Keratinocyte (primary cell): ENCODE results near the gene RPP30. TPM values are rescaled to one million over a fixed set of nuclear protein-coding genes. Genes with fewer than 3 reads are reported as not detected.

Source experiments
- DNase-seq: peaks from one replicate; pipeline ENCODE4 v3.0.0-alpha.2; 2011; ENCODE audit warnings: low read depth, missing footprints, low spot score
- FAIRE-seq: peaks from 2 replicates; lab custom pipeline; 2011; peaks lifted over from hg19 to GRCh38; lab: Jason Lieb, UNC
- H2AFZ ChIP-seq: 2 replicates; pipeline ENCODE4 v1.6.0; 2012; ENCODE audit warnings: low read length, control low read depth, inconsistent platforms; ENCODE audit not compliant: control insufficient read depth
- H3K27ac ChIP-seq: 2 replicates; pipeline ENCODE4 v1.5.1; 2011; ENCODE audit warnings: low read length; ENCODE audit not compliant: control insufficient read depth, insufficient read depth
- H3K27me3 ChIP-seq: 3 replicates; pipeline ENCODE4 v1.6.0; 2011; ENCODE audit warnings: low read length; ENCODE audit not compliant: control insufficient read depth, insufficient read depth; ENCODE audit errors: extremely low read depth
- H3K36me3 ChIP-seq, 2 experiments: 2 replicates in 1 of 2; 3 replicates in 1 of 2; pipeline ENCODE4 v1.5.1; 2011; ENCODE audit warnings: low read length in 2 of 2, mild to moderate bottlenecking in 1 of 2; ENCODE audit not compliant: control insufficient read depth in 2 of 2, insufficient read depth in 2 of 2; ENCODE audit errors: extremely low read depth in 1 of 2
- H3K4me1 ChIP-seq: 3 replicates; pipeline ENCODE4 v1.5.1; 2011; ENCODE audit warnings: low read length; ENCODE audit not compliant: control insufficient read depth, insufficient read depth; ENCODE audit errors: extremely low read depth
- H3K4me2 ChIP-seq: 3 replicates; pipeline ENCODE4 v1.6.0; 2011; ENCODE audit warnings: low read depth, low read length; ENCODE audit not compliant: control insufficient read depth, insufficient read depth; ENCODE audit errors: extremely low read depth
- H3K4me3 ChIP-seq, 3 experiments: fragments of 200-600 bp in 1 of 3; sonication (generic) in 1 of 3; 2 replicates in 2 of 3; 3 replicates in 1 of 3; pipeline ENCODE4 v1.5.1; 2011 to 2016; ENCODE audit warnings: low read length in 3 of 3, mild to moderate bottlenecking in 3 of 3, control low read depth in 2 of 3, inconsistent platforms in 1 of 3, low read depth in 1 of 3, mixed read lengths in 1 of 3, mixed run types in 1 of 3, moderate library complexity in 1 of 3; ENCODE audit not compliant: control insufficient read depth in 2 of 3, insufficient read depth in 2 of 3; ENCODE audit errors: extremely low read depth in 1 of 3
- H3K79me2 ChIP-seq: 2 replicates; pipeline ENCODE4 v1.6.0; 2012; ENCODE audit warnings: low read length; ENCODE audit not compliant: control insufficient read depth, insufficient read depth
- H3K9ac ChIP-seq: 3 replicates; pipeline ENCODE4 v1.6.0; 2011; ENCODE audit warnings: low read length; ENCODE audit not compliant: control insufficient read depth, insufficient read depth; ENCODE audit errors: extremely low read depth
- H3K9me1 ChIP-seq: 3 replicates; pipeline ENCODE4 v1.6.0; 2011; ENCODE audit warnings: low read length; ENCODE audit not compliant: control insufficient read depth, insufficient read depth; ENCODE audit errors: extremely low read depth
- H3K9me3 ChIP-seq: 2 replicates; pipeline ENCODE4 v1.5.1; 2012; ENCODE audit warnings: low read depth, low read length; ENCODE audit not compliant: control insufficient read depth
- H4K20me1 ChIP-seq: 3 replicates; pipeline ENCODE4 v1.6.0; 2011; ENCODE audit warnings: low read length; ENCODE audit not compliant: control insufficient read depth, insufficient read depth; ENCODE audit errors: extremely low read depth
- CTCF ChIP-seq, 3 experiments: IDR thresholded peaks in 1 of 3; conservative IDR thresholded peaks in 1 of 3; optimal IDR thresholded peaks in 1 of 3; 2 replicates in 2 of 3; 3 replicates in 1 of 3; pipeline versions ENCODE3 to v1.5.1; 2011; ENCODE audit warnings: low read length in 3 of 3, mild to moderate bottlenecking in 3 of 3, moderate library complexity in 2 of 3, control low read depth in 1 of 3, inconsistent platforms in 1 of 3; ENCODE audit not compliant: insufficient read depth in 2 of 3; ENCODE audit errors: extremely low read depth in 1 of 3
- EZH2 ChIP-seq: IDR thresholded peaks from one replicate; pipeline ENCODE4 v1.6.1; 2012; ENCODE audit warnings: inconsistent platforms, mild to moderate bottlenecking, low read length, moderate library complexity
- dilution Hi-C: fragments of 300-500 bp; cut with MboI; formaldehyde crosslinking; loops from one replicate; pipeline ENCODE4 v1.7.0; 2020; ENCODE audit warnings: low sequenced_read_pairs; ENCODE audit not compliant: extremely low pct_ligation_motif_present
- polyA minus RNA-seq, 3 experiments: library from RNA; depleted of rRNA, polyadenylated mRNA; stranded (reverse); fragments of >200 nt; gene quantifications; 1 replicate in 1 of 3; 2 replicates in 1 of 3; 3 replicates in 1 of 3; pipeline ENCODE4 v1.2.3, GENCODE V29; 2011
- polyA plus RNA-seq, 5 experiments: library from polyadenylated mRNA; depleted of rRNA in 3 of 5; stranded (reverse) in 3 of 5; stranded (forward) in 1 of 5; unstranded in 1 of 5; fragments of >200 nt; gene quantifications; 1 replicate in 1 of 5; 2 replicates in 3 of 5; 3 replicates in 1 of 5; pipeline versions ENCODE4 v1.2.1 to v1.2.3, GENCODE V29; 2011 to 2012; ENCODE audit warnings: missing spikeins in 2 of 5, low read depth in 1 of 5, low replicate concordance in 1 of 5

RPP30 gene
- polyA plus RNA-seq = 26.4 to 48.6 TPM (median 34.2 TPM) in 3 replicates
- polyA plus RNA-seq (2011; ENCODE audit: low read depth) = 8.2 TPM
- polyA plus RNA-seq (2011; cell fraction: cytosol; rRNA removed) = 23.0 and 35.5 TPM in 2 replicates
- 22.6 and 27.2 TPM in 2 replicates for polyA plus RNA-seq (2011; cell fraction: nucleus; rRNA removed)
- polyA plus RNA-seq (2012; ENCODE audit: low replicate concordance) = 39.2 and 41.6 TPM in 2 replicates
- 6.5 to 45.7 TPM (median 22.4 TPM) in 3 replicates for polyA minus RNA-seq
- 20.9 TPM for polyA minus RNA-seq (2011; cell fraction: cytosol; rRNA and poly(A)+ RNA removed)
- polyA minus RNA-seq (2011; cell fraction: nucleus; rRNA and poly(A)+ RNA removed) = 14.4 and 20.7 TPM in 2 replicates

- Histone ChIP-seq H3K9ac (peak within 1 kb of the TSS; percentile 87), H4K20me1 (no peaks in the 10 kb centered on the region), H3K9me1 (no peaks in the 10 kb centered on the region), H3K79me2 (peaks cover 29% of the 10 kb centered on the region), H3K4me3 (peak within 1 kb of the TSS; percentile 70 to 93 (median 86)), H3K9me3 (no peaks in the 10 kb centered on the region), H3K36me3 (peaks cover 0 to 3% of the 10 kb centered on the region in 2 experiments), H3K4me1 (peaks cover 11% of the 10 kb centered on the region), H2AFZ (peak within 1 kb of the TSS; percentile 44), H3K27ac (peak within 1 kb of the TSS; percentile 84), H3K27me3 (no peaks in the 10 kb centered on the region), H3K4me2 (peak within 1 kb of the TSS; percentile 54)
- TF ChIP-seq EZH2 = no peak
- no peak for TF ChIP-seq CTCF (optimal IDR thresholded peaks at IDR 0.05 in 1 of 3, IDR thresholded peaks at IDR 0.05 in 1 of 3, conservative IDR thresholded peaks at IDR 0.05 in 1 of 3; ENCODE audit: extremely low read depth in 1 of 3, insufficient read depth in 2 of 3, low read length in 3 of 3)
- DNase-seq (peak; percentile 41), FAIRE-seq (peak; percentile 58)
- dilution Hi-C loops = no loop called here
These were observed at the start of gene RPP30 for GRCh38 chr10:90871766-90872647. TSS of gene RPP30 (plus strand) at chr10:90871974. CDS start at chr10:90871987, 13 bp downstream.

- no peak for FAIRE-seq
- dilution Hi-C loops = no loop called here
- H3K9me3 ChIP-seq = peaks cover 4% of the 10 kb centered on the region
- H3K79me2 ChIP-seq = peaks cover 4% of the 10 kb centered on the region
- peaks cover 27% of the 10 kb centered on the region for H3K4me1 ChIP-seq
- no peak overlapping the region for H3K27ac ChIP-seq
- no peak overlapping the region for H3K4me3 ChIP-seq
- H3K27me3 ChIP-seq = no peaks in the 10 kb centered on the region
- no peak for DNase-seq
- no peaks in the 10 kb centered on the region for H3K9me1 ChIP-seq
- no peak overlapping the region for H2AFZ ChIP-seq
- no peaks in the 10 kb centered on the region for H4K20me1 ChIP-seq
- no peak overlapping the region for H3K9ac ChIP-seq
- H3K4me2 ChIP-seq = no peak overlapping the region
- H3K36me3 ChIP-seq = no peaks in the 10 kb centered on the region
- TF ChIP-seq EZH2 (no peak), CTCF (optimal IDR thresholded peaks at IDR 0.05 in 1 of 3, IDR thresholded peaks at IDR 0.05 in 1 of 3, conservative IDR thresholded peaks at IDR 0.05 in 1 of 3; ENCODE audit: extremely low read depth in 1 of 3, insufficient read depth in 2 of 3, low read length in 3 of 3) (no peak)
These were observed 49.3 kb upstream of the RPP30 start for GRCh38 chr10:90822508-90822907.
